GM18870 (cell line): ENCODE results near the gene CACNA1A.
"Not testable (repeated sequence)": the region's sequence is repeated elsewhere in the genome, so short reads cannot be mapped to it uniquely, and the experiment has no call there.

Experiments
- ATAC-seq: cut with Tn5 transposase; IDR thresholded peaks from one replicate; pipeline ENCODE4 v1.9.1; 2021; ENCODE audit warnings: moderate library complexity; ENCODE audit not compliant: unreplicated experiment

Gene CACNA1A

DNA sequence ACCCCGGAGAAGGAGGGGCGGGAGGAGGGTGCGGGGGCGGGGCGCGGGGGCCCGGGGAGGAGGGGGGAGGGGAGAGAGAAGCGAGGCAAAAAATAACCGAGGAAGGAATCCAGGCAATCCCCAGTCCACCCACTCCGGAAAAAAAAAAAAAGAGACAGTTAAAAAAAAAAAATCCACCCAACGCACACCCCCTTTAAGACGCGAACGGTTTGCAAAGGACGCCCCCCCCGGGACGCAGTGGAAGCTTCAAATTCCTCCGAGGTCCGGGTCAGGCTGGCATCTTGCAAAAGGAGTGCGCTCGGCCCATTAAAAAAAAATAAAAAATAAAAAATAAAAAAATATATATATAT is at the start of gene CACNA1A:
TSS of gene CACNA1A (minus strand) at position 9 of the 350 bp plus-strand sequence. CDS start 255 bp downstream, outside the sequence.
- ATAC-seq, result no peak

- no peak for ATAC-seq
Observed at GRCh38 chr19:13554506-13555240, 48.4 kb upstream of the CACNA1A start.

DNA sequence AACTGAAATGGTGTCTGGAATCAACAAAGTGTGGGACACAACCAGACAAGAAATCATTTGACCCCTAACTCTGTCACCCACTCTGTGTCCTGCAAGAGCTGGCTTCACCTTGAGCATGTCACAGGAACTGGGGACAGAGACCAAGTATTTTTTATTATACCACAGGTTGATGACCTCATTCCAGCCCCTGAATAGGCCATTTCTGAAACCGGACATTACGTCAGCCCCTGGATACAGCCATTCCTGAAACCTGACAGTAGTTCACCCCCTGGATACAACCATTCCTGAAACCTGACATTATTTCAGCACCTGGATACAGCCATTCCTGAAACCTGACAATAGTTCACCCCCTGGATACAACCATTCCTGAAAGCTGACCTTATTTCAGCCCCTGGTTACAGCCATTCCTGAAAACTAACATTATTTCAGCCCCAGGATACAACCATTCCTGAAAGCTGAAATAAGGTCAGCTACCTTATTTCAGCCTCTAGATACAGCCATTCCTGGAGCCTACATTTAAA is 47.7 kb upstream of the CACNA1A start:
- no peak for ATAC-seq

GRCh38 chr19:13548131-13548530 is 41.9 kb upstream of the CACNA1A start:
- no peak for ATAC-seq

- ATAC-seq, result no peak
Observed at GRCh38 chr19:13547102-13547501, 40.8 kb upstream of the CACNA1A start.

DNA sequence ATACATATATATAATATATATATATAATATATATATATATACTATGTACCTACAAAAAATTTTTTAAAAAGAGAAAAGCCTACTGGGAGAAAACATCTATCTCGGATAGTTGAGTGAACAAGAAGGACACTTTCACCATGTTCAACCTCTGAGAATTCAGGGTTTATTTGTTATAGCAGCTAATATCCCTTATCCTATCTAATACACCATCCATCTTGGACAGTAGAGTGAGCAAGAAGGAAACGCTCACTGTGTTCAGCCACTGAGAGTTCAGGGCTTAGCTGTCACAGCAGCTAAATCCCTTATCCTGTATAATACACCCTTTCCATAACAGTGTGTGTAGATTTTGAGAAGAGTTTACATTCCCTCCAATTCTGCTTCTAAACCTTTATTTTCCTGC is 38.1 kb upstream of the CACNA1A start:
- no peak for ATAC-seq

- ATAC-seq, result no peak
Observed at GRCh38 chr19:13541554-13541953, 35.3 kb upstream of the CACNA1A start.

- no peak for ATAC-seq
Observed at GRCh38 chr19:13539332-13539731, 33.1 kb upstream of the CACNA1A start.

- no peak for ATAC-seq
Observed at GRCh38 chr19:13538601-13539253, 32.4 kb upstream of the CACNA1A start.

DNA sequence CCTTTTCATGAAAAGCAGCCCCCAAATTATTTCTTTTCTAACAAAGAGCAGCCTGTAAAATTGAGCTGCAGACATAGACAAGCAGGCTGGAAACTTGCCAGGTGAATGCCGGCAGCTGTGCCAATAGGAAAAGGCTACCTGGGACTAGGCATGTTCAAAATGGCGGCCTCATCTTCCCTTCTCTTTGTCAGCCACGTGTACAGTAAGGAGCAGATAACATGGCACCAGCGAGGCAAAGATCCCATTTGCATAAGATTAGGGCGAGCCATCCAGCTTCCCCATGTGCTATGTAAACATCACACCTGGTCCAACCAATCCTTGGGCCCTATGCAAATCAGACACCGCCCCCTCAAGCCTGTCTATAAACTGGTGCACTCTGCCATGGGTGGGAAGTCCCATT is 31.2 kb upstream of the CACNA1A start:
- ATAC-seq, result no peak

DNA sequence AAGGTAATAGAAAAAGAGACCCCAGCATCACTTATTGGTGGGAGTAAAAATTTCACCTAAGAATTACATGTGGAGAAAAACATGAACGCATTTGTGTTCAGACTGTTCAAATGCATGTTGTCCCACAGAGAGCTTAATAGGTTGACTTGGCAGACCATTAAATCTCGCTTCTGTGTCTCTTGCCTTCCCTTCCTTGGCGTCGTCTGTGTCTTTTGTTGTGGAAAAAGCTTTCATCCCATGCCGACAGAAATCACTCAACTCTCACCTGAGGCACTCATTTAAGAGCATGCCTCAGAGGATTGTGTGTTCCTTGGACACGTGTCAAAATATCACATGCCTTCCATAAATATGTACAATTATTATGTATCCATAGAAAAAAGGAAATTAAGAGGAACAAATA is 24.4 kb upstream of the CACNA1A start:
- ATAC-seq, result no peak

DNA sequence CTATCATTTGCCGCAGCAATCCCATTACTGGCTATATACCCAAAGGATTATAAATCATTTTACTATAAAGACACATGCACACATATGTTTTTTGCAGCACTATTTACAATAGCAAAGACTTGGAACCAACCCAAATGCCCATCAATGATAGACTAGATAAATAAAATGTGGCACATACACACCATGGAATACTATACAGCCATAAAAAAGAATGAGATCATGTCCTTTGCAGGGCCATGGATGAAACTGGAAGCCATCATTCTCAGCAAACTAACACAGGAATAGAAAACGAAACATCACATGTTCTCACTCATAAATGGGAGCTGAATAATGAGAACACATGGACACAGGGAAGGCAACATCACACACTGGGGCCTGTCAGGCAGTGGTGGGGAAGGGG is 23.4 kb upstream of the CACNA1A start:
- ATAC-seq, result not testable (repeated sequence)

GRCh38 chr19:13526552-13526951 is 20.3 kb upstream of the CACNA1A start:
- no peak for ATAC-seq

GRCh38 chr19:13521066-13521465 is 14.8 kb upstream of the CACNA1A start:
- ATAC-seq, result no peak

GRCh38 chr19:13511947-13512346 is 5.7 kb upstream of the CACNA1A start:
- ATAC-seq, result no peak

DNA sequence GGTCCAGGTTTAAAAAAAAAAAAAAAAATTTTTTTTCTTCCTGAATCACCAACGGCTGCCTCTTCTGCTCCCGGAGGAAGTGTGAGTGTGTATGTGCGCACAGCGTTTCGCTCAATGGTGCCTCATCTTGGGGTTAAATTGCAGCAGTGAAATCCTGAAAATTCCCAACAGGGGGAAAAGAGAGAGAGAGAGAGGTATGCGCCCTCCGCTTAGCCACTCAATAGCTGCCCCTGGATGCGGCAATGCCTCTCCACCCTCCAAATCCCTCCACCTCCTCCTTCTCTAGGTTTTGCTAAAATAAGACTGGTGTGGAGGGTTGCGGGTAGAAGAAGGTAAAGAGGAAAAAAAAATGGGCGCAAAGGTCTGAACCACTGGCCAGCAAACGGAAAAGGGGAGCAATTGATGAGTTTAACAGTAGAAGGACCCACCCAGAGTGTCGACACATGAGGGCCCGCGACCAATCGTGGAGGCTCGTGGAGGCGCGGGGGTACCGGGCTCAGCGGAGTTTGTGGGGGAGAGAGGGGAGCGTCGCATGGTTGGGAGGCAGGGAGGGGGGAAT is 853 bp upstream of the CACNA1A start:
- no peak for ATAC-seq

DNA sequence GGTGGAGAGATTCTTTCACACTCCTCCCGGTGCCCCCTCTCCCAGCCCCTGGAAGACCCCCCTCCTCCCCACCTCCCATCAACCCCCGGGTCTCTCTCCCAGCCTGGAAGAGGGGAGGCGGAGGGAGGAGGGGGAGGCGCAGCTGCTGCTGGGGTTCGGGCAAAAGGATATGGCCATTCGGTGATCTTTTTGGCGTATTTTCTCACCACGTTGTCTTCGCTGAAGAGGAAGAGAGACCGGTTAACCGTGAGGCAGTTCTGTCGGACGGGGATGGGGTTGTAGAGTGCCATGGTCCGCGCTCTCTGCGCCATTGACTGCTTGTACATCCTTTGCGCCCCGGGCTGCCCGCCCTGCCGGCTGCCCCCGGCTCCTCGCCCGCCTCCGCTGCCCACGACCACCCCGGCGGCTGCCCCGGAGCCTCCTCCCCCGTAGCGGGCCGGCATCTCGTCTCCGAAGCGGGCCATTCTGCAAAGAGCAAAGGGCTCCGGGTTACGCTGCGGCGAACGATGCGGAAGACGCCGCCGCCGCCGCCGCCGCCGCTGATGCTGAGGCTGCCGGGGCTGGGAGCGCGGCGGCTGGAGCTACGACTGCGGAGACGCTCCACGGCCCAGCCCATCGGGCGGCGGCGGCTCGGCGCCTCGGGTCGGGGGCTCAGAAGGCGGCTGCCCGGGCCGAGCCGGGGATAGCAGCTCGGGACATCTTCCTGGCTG is 363 bp downstream of the CACNA1A start:
- no peak for ATAC-seq

GRCh38 chr19:13505164-13505695 is 1.0 kb downstream of the CACNA1A start:
- ATAC-seq, result no peak

GRCh38 chr19:13503570-13504235 is 2.6 kb downstream of the CACNA1A start:
- no peak for ATAC-seq

GRCh38 chr19:13502231-13502630 is 4.0 kb downstream of the CACNA1A start:
- ATAC-seq, result no peak

- no peak for ATAC-seq
Observed at GRCh38 chr19:13499692-13500091, 6.6 kb downstream of the CACNA1A start.
